Type B pancreatic cell (in vitro differentiated cells): ENCODE results near the gene HCST. TPM values are rescaled to one million over a fixed set of nuclear protein-coding genes. Genes with fewer than 3 reads are reported as not detected.

Experiments
- DNase-seq: peaks from one replicate; pipeline ENCODE4 v3.0.0; 2021; ENCODE audit warnings: mixed read lengths; ENCODE audit not compliant: unreplicated experiment; ENCODE audit errors: extremely low spot score
- H3K27ac Mint-ChIP-seq: 2 replicates; pipeline ENCODE4 v1.8.0; 2021; ENCODE audit warnings: mild to moderate bottlenecking, mixed read lengths
- H3K27me3 Mint-ChIP-seq: 2 replicates; pipeline ENCODE4 v1.8.0; 2021; ENCODE audit warnings: mixed read lengths
- H3K36me3 Mint-ChIP-seq: 2 replicates; pipeline ENCODE4 v1.8.0; 2021; ENCODE audit warnings: mixed read lengths
- H3K4me1 Mint-ChIP-seq: one replicate; pipeline ENCODE4 v1.8.0; 2021; ENCODE audit warnings: mixed read lengths; ENCODE audit not compliant: unreplicated experiment
- H3K4me3 Mint-ChIP-seq: 2 replicates; pipeline ENCODE4 v1.8.0; 2021; ENCODE audit warnings: mild to moderate bottlenecking, mixed read lengths
- H3K9me3 Mint-ChIP-seq: 2 replicates; pipeline ENCODE4 v1.8.0; 2021; ENCODE audit warnings: mixed read lengths
- long read RNA-seq: library from polyadenylated mRNA; unstranded; transcript quantifications from one replicate; pipeline ENCODE4 v2.0.0, GENCODE V29; 2020
- total RNA-seq: library from RNA; stranded (reverse); gene quantifications from 2 replicates; pipeline ENCODE4 v1.2.1, GENCODE V29; 2021; ENCODE audit warnings: low replicate concordance
- TF ChIP-seq, protein P1 (sequence below): fragments of 200-600 bp; sonication (generic); conservative IDR thresholded peaks from 2 replicates; pipeline ENCODE4 v1.5.0; 2021; ENCODE audit warnings: antibody characterized with exemption, mild to moderate bottlenecking

Gene HCST, protein sequence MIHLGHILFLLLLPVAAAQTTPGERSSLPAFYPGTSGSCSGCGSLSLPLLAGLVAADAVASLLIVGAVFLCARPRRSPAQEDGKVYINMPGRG
- 1.0 and 1.3 TPM in 2 replicates for total RNA-seq
- long read RNA-seq: 0 reads

DNA sequence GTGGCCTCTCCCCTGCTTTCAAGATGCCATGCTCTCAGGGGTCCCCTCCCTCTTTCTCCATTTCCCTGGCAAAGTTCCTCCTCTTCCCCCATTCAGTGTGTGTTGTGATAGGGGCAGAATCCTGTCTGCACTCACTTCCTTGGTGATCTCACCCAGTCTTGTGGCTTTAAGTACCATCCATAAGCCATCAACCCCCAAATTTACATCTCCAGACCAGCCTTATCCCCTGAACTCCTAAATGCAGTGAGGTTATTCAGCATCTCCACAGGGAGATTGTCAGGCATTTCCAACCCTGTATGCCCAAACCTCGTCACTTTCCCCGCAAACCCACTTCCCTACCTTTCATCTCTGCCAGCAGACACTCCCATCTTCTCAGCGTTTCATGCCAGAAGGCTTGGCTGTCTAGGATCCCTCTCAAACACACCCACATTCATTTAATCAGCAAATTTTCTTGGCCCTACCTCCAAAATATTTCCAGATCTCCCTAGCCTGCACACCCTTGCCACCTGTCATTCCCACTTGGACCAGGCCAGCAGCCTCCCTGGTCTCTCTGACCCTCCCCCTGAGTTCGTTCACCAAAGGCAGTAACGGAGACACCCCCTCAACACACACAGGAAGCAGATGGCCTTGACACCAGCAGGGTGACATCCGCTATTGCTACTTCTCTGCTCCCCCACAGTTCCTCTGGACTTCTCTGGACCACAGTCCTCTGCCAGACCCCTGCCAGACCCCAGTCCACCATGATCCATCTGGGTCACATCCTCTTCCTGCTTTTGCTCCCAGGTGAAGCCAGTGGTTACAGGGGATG is at the start of gene HCST:
TSS of gene HCST (plus strand) at position 676 of the 808 bp plus-strand sequence. CDS start at position 741, 65 bp downstream.
- Mint-ChIP-seq H3K9me3 (no peaks in the 10 kb centered on the region), H3K36me3 (no peaks in the 10 kb centered on the region), H3K27me3 (peaks cover 22% of the 10 kb centered on the region), H3K4me1 (peaks cover 17% of the 10 kb centered on the region), H3K4me3 (peak within 1 kb of the TSS; percentile 97), H3K27ac (peak within 1 kb of the TSS; percentile 86)
- no peak for DNase-seq
- TF ChIP-seq, protein P1, sequence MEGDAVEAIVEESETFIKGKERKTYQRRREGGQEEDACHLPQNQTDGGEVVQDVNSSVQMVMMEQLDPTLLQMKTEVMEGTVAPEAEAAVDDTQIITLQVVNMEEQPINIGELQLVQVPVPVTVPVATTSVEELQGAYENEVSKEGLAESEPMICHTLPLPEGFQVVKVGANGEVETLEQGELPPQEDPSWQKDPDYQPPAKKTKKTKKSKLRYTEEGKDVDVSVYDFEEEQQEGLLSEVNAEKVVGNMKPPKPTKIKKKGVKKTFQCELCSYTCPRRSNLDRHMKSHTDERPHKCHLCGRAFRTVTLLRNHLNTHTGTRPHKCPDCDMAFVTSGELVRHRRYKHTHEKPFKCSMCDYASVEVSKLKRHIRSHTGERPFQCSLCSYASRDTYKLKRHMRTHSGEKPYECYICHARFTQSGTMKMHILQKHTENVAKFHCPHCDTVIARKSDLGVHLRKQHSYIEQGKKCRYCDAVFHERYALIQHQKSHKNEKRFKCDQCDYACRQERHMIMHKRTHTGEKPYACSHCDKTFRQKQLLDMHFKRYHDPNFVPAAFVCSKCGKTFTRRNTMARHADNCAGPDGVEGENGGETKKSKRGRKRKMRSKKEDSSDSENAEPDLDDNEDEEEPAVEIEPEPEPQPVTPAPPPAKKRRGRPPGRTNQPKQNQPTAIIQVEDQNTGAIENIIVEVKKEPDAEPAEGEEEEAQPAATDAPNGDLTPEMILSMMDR: no peak

DNA sequence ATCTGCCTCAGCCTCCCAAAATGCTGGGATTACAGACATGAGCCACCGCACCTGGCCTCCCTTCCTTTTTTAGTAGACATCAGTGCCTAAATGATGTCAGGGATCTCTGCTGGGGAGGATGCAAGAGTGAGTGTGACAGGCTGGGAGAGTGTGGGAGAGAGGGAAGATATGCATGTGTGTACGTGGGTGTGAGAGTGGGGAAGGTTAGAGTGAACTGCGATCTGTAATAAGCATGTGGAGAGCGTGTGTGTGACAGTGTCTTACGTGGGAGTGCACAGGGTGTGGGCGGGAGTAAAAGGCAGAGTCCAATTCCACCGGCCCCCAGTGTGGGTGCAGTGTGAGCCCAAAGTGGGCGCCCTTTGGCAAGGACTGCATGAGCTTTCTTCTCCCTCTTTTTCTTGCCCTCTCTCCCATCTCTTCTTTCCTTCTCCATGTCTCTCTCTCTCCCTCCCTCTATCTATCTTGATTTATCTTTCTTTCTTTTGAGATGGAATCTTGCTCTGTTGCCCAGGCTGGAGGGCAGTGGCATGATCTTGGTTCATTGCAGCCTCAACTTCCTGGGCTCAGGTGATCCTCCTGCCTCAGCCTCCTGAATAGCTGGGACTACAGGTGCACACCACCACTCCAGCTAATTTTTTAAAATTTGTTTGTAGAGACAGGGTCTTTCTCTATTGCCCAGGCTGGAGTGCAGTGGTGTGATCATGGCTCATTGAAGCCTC is 49.1 kb upstream of the HCST start:
- TF ChIP-seq, protein P1: no peak
- H3K9me3 Mint-ChIP-seq: no peaks in the 10 kb centered on the region
- DNase-seq: no peak
- H3K27me3 Mint-ChIP-seq: peaks cover 75% of the 10 kb centered on the region
- H3K4me3 Mint-ChIP-seq: no peak overlapping the region
- H3K36me3 Mint-ChIP-seq: no peaks in the 10 kb centered on the region
- no peak overlapping the region for H3K27ac Mint-ChIP-seq
- peaks cover 12% of the 10 kb centered on the region for H3K4me1 Mint-ChIP-seq

DNA sequence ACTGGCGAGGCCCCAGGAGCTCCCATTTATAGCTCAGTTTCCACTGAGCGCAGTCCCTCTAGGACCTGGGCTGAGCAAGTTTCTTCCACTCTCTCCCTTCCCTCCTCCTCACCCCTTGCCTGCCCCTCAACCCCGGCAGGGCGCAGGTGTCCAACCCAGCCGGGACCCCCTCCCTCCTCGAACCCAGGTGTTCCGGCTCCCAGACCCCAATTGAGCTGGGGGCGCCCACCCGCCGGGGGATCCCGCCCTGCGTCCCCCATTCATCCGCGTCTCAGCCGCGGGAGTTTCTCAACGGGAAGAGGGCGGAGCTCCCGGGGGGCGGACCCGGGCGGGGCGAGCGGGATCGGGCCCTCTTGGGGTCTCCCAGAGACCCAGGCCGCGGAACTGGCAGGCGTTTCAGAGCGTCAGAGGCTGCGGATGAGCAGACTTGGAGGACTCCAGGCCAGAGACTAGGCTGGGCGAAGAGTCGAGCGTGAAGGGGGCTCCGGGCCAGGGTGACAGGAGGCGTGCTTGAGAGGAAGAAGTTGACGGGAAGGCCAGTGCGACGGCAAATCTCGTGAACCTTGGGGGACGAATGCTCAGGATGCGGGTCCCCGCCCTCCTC is 45.7 kb upstream of the HCST start, which contains the start of gene KIRREL2:
TSS of gene KIRREL2 (plus strand) at position 366 of the 604 bp plus-strand sequence. CDS start at position 575, 209 bp downstream.
- no peak for DNase-seq
- H3K4me3 Mint-ChIP-seq: peak within 1 kb of the TSS; percentile 80
- no peak within 1 kb of the TSS for H3K27ac Mint-ChIP-seq
- peaks cover 19% of the 10 kb centered on the region for H3K4me1 Mint-ChIP-seq
- H3K27me3 Mint-ChIP-seq: peaks cover 85% of the 10 kb centered on the region
- no peaks in the 10 kb centered on the region for H3K9me3 Mint-ChIP-seq
- H3K36me3 Mint-ChIP-seq: no peaks in the 10 kb centered on the region
- TF ChIP-seq, protein P1: no peak

DNA sequence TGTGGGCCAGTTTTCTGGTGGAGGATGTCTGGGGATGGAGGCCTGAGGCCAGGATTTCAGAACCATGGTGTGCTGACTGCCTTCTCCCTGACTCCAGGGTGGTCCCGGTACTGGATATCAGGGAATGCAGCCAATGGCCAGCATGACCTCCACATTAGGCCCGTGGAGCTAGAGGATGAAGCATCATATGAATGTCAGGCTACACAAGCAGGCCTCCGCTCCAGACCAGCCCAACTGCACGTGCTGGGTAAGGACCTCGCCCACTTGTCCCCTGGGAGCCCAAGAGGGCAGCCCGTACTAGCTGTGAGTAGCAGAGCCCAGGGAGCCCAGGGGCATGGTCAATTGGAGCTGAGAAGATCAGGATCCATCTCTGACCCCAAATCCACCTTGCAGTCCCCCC is 44.0 kb upstream of the HCST start:
- H3K9me3 Mint-ChIP-seq: no peaks in the 10 kb centered on the region
- no peak for DNase-seq
- H3K27ac Mint-ChIP-seq: no peak overlapping the region
- H3K36me3 Mint-ChIP-seq: no peaks in the 10 kb centered on the region
- H3K4me1 Mint-ChIP-seq: peaks cover 19% of the 10 kb centered on the region
- H3K27me3 Mint-ChIP-seq: peaks cover 76% of the 10 kb centered on the region
- peak overlapping the region; percentile 35 for H3K4me3 Mint-ChIP-seq
- TF ChIP-seq, protein P1: no peak

DNA sequence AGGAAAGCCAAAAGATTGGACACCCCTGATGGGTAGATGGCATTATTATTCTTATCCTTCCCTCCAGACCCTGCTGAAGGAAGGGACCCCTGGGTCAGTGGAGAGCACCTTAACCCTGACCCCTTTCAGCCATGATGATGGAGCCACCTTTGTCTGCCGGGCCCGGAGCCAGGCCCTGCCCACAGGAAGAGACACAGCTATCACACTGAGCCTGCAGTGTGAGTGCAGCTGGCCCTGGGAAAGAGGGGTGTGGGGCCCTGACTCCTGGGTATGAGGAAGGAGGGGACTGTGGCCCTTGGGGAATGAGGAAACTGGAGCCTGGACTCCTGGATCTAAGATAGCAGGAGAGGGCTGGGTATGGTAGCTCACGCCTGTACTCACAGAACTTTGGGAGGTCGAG is 42.9 kb upstream of the HCST start:
- Mint-ChIP-seq H3K4me3 (no peak overlapping the region), H3K4me1 (peaks cover 18% of the 10 kb centered on the region), H3K27ac (no peak overlapping the region), H3K27me3 (peaks cover 72% of the 10 kb centered on the region), H3K9me3 (no peaks in the 10 kb centered on the region), H3K36me3 (no peaks in the 10 kb centered on the region)
- TF ChIP-seq, protein P1: no peak
- DNase-seq: no peak
